GM13976 (cell line): ENCODE measurements around the gene ZNF714.
"Not testable (repeated sequence)": the region's sequence is repeated elsewhere in the genome, so short reads cannot be mapped to it uniquely, and the experiment has no call there.

ENCODE experiments used
- DNase-seq: peaks from one replicate; pipeline ENCODE4 v3.0.0; 2012; ENCODE audit warnings: low spot score
- CTCF ChIP-seq: IDR thresholded peaks from 2 replicates; pipeline ENCODE4 v1.5.1; 2012; ENCODE audit warnings: borderline replicate concordance, mild to moderate bottlenecking; ENCODE audit not compliant: insufficient read depth; ENCODE audit errors: extremely low read depth, missing control alignments, control extremely low read depth
- in situ Hi-C: fragments of 300-500 bp; cut with MboI; formaldehyde crosslinking; loops from one replicate; pipeline ENCODE4 v1.12.0; 2022; ENCODE audit warnings: low sequenced_read_pairs, mixed read lengths, inconsistent platforms; ENCODE audit not compliant: unreplicated experiment

Gene ZNF714

GRCh38 chr19:21138130-21138529 lies 56.1 kb downstream of the ZNF714 start:
- in situ Hi-C loops, result no loop called here
- TF ChIP-seq CTCF, result no peak
- DNase-seq, result no peak

DNA sequence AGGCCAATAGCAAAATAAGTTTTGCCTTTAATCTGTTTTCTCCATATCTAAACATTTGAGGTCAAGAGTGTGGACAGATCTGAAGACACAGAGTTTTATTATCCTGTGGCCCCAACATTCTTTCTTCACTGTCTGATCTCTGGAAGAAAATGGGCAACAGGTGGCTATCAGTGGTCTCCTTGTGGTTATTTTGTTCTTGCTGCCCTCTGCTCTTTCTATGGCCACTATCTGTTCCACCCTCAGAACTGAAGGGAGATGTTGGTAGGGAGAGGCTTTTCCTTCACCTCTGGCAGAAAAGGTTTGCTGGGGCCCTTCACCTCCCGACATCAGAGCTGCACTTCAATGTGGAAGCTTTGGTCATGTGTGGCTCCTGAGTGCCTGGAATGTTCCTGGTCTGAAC lies 59.0 kb downstream of the ZNF714 start:
- DNase-seq, in situ Hi-C loops: not testable (repeated sequence)

GRCh38 chr19:21141787-21142464 lies 59.9 kb downstream of the ZNF714 start, which contains the start of gene ZNF431:
Gene ZNF431, plus strand, starts transcription at chr19:21142040. Its CDS starts 144 bp downstream, at chr19:21142184.
- no peak for TF ChIP-seq CTCF
- in situ Hi-C loops, result no loop called here
- peak; percentile 79 for DNase-seq

DNA sequence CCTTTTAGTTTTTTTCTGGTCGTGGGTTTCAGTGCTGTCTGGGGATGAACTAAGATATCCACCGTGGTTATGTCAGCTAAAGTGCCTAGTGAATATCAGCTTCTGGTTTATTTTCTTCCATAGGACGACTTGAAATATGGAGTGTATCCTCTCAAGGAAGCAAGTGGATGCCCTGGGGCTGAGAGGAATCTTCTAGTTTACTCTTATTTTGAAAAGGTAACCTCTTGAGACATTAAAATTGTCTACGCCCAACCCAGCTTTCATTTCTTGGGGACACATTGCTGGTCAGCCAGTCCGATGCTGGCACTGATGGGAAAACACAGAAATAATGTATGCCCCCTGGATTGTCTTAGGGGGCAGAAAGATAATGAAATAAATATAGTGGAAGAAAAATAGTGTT lies 61.4 kb downstream of the ZNF714 start:
- TF ChIP-seq CTCF, result no peak
- no peak for DNase-seq
- in situ Hi-C loops, result no loop called here

GRCh38 chr19:21143854-21144253 lies 61.9 kb downstream of the ZNF714 start:
- DNase-seq, result no peak
- in situ Hi-C loops, result no loop called here
- no peak for TF ChIP-seq CTCF

GRCh38 chr19:21147540-21147939 lies 65.5 kb downstream of the ZNF714 start:
- no peak for TF ChIP-seq CTCF
- in situ Hi-C loops, result no loop called here
- DNase-seq, result no peak

- DNase-seq, result no peak
- in situ Hi-C loops, result no loop called here
- no peak for TF ChIP-seq CTCF
Measured at GRCh38 chr19:21148681-21149080, 66.7 kb downstream of the ZNF714 start.
